ENCODE results near the gene CBFA2T2.

CBFA2T2 gene

DNA sequence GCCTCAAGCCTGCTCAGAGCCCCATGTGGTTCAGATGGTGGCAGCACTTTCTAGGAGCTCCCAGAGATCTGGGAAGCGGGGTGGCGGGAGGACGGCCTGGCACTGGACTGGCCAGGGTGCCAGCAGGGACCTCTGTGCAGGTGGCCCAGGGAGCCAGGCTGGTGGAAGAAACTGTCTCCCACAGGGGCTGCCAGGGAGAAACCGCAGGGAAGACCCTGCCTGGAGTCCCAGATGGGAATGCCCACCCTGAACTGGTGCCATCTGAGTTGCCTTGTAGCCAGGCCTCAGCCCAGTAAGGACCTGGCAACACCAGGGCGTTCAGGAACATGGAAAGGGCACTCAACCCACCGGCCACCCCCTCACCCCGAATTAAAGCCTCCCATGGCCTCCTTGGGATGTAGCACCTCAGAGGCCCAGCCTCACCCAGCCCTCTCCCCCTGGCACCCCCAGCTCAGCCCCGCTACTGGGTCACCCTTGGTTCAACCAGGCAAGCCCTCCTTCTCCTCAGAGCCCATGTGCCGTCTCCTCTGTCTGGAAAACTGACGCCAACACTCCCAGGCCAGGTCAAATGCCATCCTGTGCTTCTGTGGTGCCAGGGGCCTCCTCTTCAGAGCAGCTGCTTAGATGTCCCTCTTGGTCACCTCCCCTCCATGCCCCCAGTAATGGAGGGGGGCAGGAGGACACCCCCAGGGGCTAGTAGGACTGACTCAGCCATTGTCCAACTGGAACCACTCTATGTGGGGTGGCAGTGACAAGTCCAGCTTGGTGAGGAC lies 166.3 kb downstream of the CBFA2T2 start:
- DNase-seq, result no peak

DNA sequence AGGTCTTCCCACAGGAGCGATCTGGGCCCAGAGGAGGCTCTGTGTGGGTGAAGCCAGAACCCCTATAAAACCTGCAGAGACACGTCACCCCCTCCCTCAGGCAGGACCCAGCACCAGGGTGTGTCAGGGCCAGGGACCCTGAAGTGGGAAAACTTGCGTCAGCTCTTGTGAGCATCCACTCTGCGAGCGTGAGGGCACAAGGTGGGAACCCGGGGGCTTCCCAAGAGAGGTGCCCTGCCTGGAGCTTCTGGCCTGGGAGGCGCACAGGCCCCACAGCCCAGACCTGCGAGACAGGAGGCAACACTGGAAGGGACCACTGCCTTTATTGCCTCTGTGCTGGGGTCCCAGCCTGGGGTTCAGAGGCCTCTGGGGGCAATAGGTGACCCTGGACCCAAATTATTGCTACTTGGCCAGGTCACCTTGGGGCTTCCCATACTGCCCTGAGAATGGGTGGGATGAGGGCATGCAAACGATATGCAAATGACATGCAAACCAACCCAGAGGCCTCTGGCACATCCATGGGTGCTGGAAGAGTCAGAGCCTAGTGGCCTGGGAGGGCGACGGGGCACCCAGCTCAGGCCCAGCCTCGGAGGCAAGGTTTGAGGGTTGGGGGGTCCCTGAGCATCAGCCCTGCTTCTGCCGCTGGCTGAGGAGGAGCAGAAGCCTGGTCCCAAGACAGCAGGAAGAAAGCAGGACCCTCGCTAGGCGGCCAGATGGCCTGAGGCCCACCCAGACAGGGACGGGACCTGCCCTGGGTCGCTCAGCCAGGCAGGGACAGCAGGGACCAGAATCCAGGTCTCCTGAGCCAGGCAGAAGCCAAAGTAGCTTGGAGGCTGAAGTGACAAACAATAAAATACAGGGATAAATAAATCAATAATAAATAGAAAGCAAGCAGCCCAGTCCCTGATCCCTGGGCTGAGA lies 167.1 kb downstream of the CBFA2T2 start:
- no peak for DNase-seq

DNA sequence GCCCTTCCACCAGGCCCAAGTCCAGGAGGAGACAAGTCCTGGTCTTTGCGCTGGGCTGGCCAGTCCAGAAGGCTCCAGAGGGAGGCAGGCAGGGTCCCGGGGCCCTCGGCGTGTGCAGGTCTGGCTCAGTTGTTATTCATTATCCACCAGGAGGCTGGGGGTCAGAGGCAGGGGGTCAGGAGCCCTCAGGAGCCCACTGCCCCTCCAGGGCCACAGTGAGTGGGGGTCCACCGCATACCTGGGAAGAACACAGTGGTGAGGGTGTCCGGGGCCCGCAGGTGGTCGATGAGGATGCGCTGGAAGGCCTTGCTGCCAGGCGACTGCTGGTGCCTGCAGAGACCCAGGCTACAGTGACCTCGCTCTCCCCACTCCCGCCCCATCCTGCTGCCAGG lies 167.8 kb downstream of the CBFA2T2 start:
- DNase-seq, result no peak

DNA sequence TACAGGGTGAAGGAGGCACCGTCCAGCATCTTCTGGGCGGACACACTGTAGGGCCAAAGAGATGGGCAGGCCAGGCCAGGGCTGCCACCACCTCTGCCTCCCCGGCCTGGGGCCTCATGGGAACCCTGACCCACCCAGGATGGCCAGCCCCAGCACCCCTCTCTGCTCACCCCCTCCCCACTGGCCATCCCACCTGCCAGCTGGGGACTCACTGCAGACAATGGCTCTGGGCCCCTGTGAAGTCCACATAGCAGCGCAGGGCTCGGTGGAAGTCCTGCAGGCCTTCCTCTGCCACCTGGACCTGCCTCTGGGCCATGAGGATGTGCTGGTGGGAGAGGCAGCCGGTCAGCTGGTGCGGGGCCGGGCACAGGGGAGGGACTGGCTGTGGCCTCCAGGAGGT lies 168.6 kb downstream of the CBFA2T2 start:
- DNase-seq, result no peak

DNA sequence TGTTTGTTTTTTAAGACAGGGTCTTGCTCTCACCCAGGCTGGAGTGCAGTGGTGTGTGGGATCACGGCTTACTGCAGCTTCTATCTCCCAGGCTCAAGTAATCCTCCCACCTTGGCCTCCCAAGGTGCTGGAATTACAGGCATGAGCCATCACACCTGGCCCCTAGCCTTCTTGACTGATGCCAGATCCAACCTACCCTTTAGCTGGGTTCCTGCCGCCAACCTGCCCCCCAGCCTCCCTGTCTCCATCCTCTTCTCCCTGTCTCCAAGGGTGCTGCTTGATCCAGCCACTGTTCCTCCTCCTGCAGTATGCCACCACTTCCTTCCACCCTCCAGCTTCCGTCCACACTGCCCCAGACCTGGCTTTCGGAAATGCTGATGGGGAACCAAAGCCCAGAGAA lies 169.0 kb downstream of the CBFA2T2 start:
- no peak for DNase-seq

DNA sequence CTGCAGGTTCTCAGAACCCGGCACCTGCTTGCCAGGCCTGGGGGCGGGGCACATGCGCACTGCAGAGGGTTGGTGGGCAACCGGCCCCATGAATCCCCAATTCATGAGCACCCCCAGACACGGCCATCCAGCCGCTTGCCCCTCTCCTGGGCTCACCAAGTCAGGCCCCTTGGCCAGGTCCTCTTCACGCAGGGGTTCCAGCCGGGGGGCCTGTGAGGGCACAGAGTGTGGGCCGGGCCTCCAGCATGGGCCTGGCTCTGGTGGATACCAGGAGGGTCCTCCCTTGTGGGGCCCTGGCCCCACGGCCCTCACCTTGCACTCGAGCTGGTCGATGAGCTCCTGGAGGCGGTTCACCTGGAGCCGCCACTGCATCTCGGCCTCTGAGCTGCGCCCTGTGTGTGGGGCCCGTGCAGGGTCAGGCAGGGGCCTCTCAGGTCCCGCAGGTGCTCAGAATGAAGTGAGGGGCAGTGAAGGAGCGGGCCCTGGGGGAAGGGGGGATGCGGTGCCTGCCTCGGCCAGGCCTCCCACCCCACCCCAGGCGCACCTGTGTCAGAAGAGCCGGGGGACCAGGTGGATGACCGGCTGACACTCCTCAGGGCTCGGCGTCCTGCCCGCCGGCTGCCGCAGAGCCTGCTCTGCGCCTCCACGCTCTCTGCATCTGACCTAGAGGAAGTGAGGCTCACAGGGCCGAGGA lies 169.6 kb downstream of the CBFA2T2 start:
- no peak for DNase-seq

DNA sequence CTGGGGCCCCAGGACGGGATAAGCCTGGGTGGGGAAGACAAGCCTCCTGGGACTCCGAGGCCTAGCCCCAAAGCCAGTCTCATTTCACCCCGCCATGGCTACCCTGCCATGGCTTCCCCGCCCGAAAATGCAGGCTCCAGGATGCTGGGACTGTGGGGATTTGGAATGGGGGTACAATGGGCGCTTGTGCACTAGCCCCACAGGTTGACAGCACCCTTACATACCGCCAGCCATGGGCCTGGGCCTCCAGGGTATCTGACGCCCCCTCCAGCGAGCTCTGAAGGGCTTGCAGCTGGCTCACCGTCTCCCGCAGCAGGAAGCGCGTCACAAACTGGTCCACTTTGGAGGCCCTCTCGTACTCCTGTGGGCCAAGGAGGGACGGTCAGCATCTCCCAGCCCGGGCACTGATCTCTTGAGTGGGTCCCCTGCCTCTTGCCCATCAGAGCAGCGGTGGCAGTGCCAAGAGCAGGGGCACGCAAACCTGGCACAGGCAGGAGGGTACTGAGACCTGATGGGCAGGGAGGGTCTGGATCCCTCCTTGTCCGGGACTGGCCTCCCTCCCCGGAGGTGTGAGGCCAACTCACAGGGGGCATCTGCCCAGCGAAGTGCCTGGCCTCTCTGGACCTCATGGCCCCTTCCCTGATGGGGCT lies 170.3 kb downstream of the CBFA2T2 start:
- no peak for DNase-seq

DNA sequence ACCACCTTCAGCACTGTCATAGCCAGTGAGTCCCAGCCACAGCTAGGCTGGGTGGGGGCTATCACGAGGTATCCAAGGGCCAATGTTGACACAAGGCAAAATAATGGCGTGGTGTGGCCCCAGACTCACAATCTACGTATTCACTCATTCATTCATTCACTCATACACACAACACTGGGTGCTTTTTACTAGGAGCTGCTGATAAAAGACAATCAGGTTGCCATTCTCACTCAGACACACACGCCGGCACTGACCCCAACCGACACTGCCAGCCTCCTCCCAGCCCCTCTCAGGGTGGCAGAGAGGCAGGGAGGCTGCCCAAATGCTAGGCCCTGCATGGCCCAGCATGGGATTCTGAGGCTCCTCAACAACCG lies 170.8 kb downstream of the CBFA2T2 start:
- no peak for DNase-seq

DNA sequence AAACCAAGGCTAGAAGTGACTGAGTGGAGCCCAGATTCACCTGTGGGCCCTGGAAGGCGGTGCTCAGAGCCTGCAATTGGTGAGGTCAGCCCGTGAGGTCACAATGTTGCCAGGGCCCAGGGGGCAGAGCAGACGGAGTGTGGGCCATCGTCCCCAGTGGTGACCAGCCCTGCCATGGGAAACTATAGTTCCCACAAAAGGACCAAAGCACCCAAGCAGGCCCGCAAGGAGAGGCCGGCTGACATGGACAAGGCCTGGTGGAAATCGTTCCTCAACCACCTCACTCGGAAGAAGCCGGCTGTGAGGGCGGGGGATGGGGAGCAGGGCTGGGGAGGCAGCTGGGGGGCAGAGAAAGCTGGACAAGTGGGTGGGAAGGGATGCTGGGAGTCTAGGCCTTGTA lies 172.3 kb downstream of the CBFA2T2 start, which contains the start of gene C20orf144:
Gene C20orf144, plus strand, starts transcription at position 156 of the 400 bp plus-strand sequence. Its CDS starts 19 bp downstream, at position 175.
- no peak for DNase-seq

DNA sequence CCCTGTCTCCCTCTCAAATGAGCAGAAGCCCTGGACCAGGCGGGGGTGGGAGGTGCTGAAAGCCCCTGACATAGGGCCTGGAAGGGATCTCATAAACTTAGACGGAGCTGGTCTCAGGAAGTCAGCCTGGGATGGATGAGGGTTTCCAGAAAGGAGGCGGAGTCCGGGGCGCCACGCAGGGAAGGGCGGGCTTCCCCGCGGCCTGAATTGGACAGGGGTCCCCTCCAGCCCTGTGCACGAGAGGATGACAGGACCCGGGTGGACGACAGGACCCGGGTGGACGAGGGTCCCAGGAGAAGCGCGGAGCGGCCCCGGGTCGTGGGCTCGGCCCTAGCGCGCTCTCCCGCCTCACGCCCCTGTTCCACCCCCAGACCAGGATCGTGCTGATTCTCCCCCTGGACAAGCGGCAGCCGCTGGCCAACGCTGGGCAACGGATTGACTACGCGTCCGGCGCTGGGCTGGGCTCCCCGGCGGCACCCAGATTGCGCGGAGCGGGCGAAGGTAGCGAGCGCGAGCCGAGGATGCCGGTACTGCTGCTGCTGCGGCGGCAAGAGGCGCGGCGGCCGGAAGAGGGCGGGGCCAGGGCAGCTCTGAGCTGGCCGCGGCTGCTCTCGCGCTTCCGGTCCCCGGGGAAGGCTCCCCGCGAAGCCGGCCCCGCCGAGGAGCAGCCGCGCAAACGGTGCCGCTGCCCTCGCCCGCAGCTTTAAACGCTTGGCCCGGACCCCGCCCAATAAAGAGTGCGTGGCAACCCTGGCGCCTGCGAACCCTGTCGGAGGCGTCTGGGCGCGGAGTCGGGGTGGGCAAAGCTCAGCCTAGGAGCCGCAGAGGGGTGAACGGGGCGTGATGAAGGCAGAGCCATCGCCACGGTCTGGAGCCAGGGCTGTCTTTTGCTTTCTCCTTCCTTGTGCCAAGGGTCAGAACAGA lies 173.5 kb downstream of the CBFA2T2 start:
- peak; percentile 31 for DNase-seq

DNA sequence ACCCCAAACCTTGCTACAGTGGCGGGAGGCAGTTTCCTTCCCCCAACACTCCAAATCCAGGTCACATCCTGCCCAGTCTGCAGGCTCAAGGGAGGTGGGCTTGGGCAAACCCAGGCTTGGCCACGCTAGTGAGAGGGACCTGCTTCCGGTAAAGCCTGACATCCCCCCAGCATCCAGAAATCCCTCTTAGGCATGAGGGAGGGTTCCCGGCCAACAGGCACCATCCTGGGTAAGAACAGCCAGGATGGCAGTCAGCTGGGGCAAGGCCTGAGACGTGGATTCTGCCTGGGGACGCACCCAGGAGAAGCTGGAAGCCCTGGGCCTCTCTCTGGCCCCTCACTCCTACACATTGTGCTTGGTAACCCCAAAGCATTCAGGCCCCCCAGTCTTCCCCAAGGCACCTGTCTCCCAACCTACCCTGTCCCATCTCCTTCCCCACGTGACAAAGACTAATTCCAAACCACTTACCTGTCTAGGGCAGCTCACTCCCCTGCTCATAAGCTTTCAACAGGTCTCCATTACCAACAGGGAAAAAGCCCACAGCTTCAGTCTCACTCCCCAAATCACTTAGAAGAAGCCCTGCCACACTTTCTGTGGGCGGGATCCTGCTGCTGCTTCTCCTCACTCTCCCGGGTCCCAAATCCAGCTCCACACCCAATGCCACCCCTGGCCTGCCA lies 174.3 kb downstream of the CBFA2T2 start:
- no peak for DNase-seq

DNA sequence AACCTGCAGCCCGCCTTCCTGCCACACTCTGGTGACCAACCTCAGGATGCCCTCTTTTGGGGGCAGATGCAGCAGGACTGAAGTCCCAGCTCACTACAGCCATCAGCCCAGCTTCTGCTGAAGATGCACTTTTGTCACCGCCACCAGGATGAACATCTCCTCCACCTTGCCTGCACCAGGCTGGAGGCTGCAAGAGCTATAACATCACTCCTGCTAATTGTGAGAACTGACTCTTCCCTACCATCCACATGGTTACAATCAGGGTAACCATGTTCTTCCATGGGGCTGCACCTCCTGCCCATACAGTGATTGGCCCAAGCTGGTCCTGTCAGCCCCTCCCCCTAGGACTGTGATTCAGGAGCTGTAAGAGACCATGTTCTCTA lies 174.9 kb downstream of the CBFA2T2 start:
- no peak for DNase-seq

DNA sequence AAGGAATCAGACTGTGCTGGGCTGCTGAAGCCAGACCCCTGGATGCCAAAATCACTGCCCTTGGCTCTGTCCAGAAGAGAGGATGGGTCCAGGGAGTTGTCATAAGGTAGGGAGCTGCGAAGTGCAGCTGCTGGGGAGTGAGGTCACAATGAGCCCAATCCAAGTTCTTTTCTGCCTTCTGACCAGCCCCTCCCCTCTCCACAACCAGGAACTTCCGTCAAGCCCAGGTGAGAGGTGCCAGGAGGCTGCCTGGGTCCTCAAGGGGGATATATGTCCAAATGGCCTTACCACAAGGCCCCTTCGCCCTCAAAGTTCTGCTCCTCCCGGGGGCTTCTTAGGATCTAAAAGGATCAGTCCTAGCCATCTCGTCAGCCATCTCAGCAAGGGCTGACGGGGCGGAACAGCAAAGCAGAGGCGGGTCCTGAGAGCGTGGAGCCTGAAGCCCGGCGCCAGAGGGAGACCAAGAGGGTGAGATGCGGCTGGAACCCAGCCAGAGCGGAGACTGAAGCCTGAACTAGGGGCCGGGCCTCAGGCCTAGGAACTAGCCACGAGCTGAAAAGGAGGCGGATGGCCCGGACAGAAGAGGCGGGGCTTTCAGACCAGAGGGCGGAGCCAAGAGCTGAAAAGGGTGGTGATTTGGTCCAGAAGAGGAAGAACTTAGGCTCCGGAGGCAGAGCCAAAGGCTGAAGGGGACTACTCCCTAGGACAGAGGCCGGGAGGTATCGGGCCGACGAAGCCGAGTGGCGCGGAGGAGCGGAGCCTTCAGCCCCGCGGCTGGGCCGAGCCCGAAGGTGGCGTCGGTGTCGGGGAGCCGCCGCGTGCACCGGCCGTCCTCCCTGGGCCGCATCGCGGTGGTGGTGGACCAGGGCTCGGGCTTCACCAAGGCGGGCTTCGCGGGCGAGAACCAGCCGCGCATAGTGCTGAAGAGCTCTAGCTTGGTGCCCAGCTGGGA lies 176.7 kb downstream of the CBFA2T2 start, which contains the start of gene ACTL10:
Gene ACTL10, plus strand, starts transcription at position 651 of the 952 bp plus-strand sequence. CDS start 555 bp downstream, outside the sequence.
- DNase-seq, result peak; percentile 94

DNA sequence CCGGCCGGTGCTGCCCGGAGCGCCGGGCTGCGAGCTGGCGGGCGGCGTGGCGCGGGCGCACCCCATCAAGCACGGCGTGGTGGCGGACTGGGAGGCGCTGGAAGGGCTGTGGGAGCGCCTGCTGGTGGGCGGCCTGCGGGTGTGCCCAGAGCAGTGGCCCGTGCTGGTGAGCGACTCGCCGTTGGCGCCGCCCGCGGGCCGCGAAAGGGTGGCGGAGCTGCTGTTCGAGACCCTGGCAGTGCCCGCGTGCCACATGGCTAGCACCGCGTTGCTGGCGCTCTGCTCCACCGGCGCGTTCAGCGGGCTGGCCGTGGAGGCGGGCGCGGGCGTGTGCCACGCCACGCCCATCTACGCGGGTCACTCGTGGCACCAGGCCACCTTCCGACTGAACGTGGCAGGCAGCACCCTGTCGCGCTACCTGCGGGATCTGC lies 177.4 kb downstream of the CBFA2T2 start:
- no peak for DNase-seq

DNA sequence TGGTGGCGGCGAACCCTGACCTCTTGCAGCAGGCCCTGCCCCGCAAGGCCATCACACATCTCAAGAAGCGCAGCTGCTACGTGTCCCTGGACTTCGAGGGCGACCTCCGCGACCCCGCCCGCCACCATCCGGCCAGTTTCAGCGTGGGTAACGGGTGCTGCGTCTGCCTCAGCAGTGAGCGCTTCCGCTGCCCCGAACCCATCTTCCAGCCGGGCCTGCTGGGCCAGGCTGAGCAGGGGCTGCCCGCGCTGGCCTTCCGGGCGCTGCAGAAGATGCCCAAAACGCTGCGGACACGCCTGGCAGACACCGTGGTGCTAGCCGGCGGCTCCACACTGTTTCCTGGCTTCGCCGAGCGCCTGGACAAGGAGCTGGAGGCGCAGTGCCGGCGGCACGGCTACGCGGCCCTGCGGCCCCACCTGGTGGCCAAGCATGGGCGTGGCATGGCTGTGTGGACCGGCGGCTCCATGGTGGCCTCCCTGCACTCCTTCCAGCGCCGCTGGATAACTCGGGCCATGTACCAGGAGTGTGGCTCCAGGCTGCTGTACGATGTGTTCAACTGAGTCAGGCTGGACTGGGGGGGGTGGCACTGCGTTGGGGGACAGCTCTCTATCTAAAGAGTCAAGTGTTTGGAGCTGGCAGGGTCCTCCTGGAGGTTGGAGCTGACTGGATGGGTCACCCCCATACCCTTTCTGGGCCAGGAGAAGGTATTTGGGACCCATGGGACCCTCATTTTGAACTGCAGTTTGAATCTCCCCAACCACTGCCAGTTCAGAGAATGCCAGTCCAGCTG lies 178.0 kb downstream of the CBFA2T2 start:
- peak; percentile 21 for DNase-seq

DNA sequence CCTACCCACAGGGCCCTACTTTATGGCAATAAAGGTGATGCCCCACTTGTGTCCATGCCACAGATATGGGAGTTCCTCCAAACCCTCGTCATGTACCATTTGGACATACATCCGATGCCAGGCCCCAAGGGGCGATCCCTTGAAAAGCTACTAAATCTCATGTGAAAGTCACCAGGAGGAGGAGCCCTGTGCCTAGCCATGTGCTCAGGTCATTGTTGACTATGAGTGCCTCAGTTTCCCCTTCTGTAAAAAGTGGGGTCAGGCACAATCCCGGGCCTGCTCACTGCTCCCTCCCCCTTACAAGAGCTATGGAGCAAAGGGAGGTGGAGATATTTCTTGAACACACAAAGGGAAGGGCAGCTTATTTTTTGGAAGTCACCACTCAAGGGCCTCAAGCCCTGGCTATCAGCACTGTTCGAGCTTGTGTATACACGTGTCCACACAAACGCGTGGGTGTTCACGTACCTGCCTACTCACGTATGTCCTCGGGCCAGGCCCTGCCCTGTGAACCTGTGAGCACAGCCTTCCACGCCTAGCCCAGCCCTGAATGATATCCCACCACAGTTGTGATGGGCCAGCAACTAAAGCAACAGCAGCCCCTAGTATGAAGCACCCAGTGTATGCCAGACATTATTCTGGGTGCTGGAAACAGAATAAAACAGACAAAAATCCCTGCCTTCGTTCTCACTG lies 178.7 kb downstream of the CBFA2T2 start:
- no peak for DNase-seq

DNA sequence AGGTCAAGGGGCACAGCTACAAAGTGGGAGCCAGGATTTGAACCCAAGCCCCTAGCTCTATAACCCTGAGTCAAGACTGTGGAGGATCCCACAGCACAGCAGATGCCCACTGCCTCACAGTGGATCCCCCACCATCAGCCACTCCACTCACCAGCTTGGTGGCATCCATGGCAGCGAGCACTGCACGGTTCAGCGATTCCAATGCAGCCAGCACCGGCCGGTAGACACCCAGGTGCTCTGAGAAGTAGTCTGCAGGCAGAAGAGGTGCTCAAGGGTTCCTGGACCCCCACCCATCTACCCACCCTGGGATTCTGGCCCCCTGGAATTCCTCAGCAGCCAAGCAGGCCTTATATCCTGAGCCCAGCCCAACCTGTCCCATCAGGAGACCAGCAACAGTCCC lies 179.3 kb downstream of the CBFA2T2 start:
- no peak for DNase-seq

All from DMS79 (cell line).